GM19351 (cell line): ENCODE results near the gene SLX1A.
"Not testable (repeated sequence)": the region's sequence is repeated elsewhere in the genome, so short reads cannot be mapped to it uniquely, and the experiment has no call there.

Source experiments
- ATAC-seq: cut with Tn5 transposase; IDR thresholded peaks from one replicate; pipeline ENCODE4 v1.9.1; 2021; ENCODE audit warnings: mild to moderate bottlenecking, moderate library complexity; ENCODE audit not compliant: unreplicated experiment

SLX1A gene

GRCh38 chr16:30217082-30217481, 23.4 kb downstream of the SLX1A start:
- ATAC-seq: not testable (repeated sequence)
